ENCODE measurements around the gene TMEM80.
A peak's percentile ranks its signal among the peaks of the same experiment; 100 is the strongest.

TMEM80 gene

GRCh38 chr11:660281-660680, 35.3 kb upstream of the TMEM80 start:
- Histone ChIP-seq H3K23ac (ENCODE audit: low read length in 2 of 2) (no peak overlapping the region), H3K4me1 (ENCODE audit: control insufficient read depth, insufficient read depth, low read depth, low read length) (peaks cover 17% of the 10 kb centered on the region), H2BK5ac (ENCODE audit: low read depth, low read length, poor library complexity, severe bottlenecking) (no peak overlapping the region), H3K4me3 (ENCODE audit: insufficient read depth in 1 of 2, low read depth in 1 of 2, low read length in 2 of 2) (no peak overlapping the region), H4K91ac (ENCODE audit: low read length) (no peak overlapping the region), H3K9ac (ENCODE audit: low read length) (no peak overlapping the region), H3K27me3 (ENCODE audit: control insufficient read depth in 1 of 2, insufficient read depth in 1 of 2, low read length in 2 of 2) (no peaks in the 10 kb centered on the region), H3K14ac (ENCODE audit: low read length in 2 of 2) (no peak overlapping the region), H3K36me3 (ENCODE audit: control insufficient read depth in 1 of 2, insufficient read depth in 2 of 2, low read depth in 1 of 2, low read length in 2 of 2) (peaks cover 49 to 75% of the 10 kb centered on the region in 2 experiments), H2BK12ac (ENCODE audit: low read length in 2 of 2) (no peak overlapping the region), H3K79me1 (replicated peaks; ENCODE audit: low read length, poor library complexity, severe bottlenecking) (peaks cover 43% of the 10 kb centered on the region), H2AFZ (ENCODE audit: low read depth, low read length) (no peak overlapping the region), H3K27ac (ENCODE audit: low read length, poor library complexity, severe bottlenecking) (no peak overlapping the region), H2BK15ac (ENCODE audit: low read depth, poor library complexity, severe bottlenecking) (no peak overlapping the region), H2BK120ac (ENCODE audit: low read depth, low read length) (no peak overlapping the region), H3K9me3 (ENCODE audit: control insufficient read depth, low read length) (no peaks in the 10 kb centered on the region), H3K4me2 (ENCODE audit: low read length, poor library complexity, severe bottlenecking) (no peak overlapping the region), H4K8ac (ENCODE audit: low read length) (no peak overlapping the region), H3K18ac (ENCODE audit: low read depth in 1 of 2, low read length in 2 of 2) (no peak overlapping the region), H3K4ac (ENCODE audit: low read depth in 1 of 2, low read length in 2 of 2) (no peak overlapping the region), H2AK5ac (ENCODE audit: low read length, severe bottlenecking) (no peak overlapping the region)
- DNase-seq: no peak
- 97% methylated on average over 19 of the region's 19 CpGs for WGBS

DNA sequence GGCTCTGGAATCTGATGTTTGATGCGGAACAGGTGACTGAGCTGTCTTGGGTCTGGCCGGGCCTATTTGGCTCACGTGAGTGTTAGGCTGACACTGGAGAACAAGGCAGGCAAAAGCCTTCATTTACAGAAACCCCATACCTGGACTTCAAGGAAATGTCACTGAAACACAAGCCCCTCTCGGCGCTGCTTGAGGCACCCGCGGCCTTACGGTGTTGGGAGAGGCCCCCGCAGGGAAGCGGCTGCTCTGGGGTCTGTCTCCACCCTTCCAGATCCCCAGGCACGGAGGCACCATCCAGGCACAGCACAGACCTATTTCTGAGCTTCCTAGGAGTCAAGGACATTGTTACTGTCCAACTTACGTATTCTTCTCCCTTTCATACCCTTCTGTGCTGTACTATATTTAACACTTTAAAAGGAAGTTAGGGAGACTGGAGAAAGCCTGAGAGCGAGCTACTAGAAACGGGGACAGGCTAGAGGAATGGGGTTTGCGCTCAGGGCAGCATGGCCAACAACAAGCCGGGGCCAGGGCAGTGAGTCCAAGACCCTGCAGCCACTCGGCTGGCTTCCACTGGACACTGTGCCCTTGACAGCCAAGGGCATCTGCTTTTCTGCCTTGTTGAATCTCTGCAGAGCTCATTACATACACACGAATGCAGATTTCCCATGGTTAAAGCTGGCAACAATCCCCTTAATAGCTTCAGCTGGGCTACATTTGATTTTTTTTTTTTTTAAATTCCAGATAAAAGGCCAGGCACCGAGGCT, 34.8 kb upstream of the TMEM80 start:
- no peak overlapping the region for H2AFZ ChIP-seq (ENCODE audit: low read depth, low read length)
- H3K9ac ChIP-seq (ENCODE audit: low read length): no peak overlapping the region
- H2BK15ac ChIP-seq (ENCODE audit: low read depth, poor library complexity, severe bottlenecking): no peak overlapping the region
- no peak overlapping the region for H2AK5ac ChIP-seq (ENCODE audit: low read length, severe bottlenecking)
- H3K4me1 ChIP-seq (ENCODE audit: control insufficient read depth, insufficient read depth, low read depth, low read length): peaks cover 19% of the 10 kb centered on the region
- no peak overlapping the region for H3K4me3 ChIP-seq (ENCODE audit: insufficient read depth in 1 of 2, low read depth in 1 of 2, low read length in 2 of 2)
- DNase-seq: no peak
- no peak overlapping the region for H4K91ac ChIP-seq (ENCODE audit: low read length)
- no peak overlapping the region for H3K4me2 ChIP-seq (ENCODE audit: low read length, poor library complexity, severe bottlenecking)
- no peak overlapping the region for H3K14ac ChIP-seq (ENCODE audit: low read length in 2 of 2)
- peaks cover 46% of the 10 kb centered on the region for H3K79me1 ChIP-seq (replicated peaks; ENCODE audit: low read length, poor library complexity, severe bottlenecking)
- no peak overlapping the region for H4K8ac ChIP-seq (ENCODE audit: low read length)
- H3K27me3 ChIP-seq (ENCODE audit: control insufficient read depth in 1 of 2, insufficient read depth in 1 of 2, low read length in 2 of 2): no peaks in the 10 kb centered on the region
- no peak overlapping the region for H3K4ac ChIP-seq (ENCODE audit: low read depth in 1 of 2, low read length in 2 of 2)
- WGBS: 98% methylated on average over 17 of the region's 19 CpGs
- no peak overlapping the region for H2BK5ac ChIP-seq (ENCODE audit: low read depth, low read length, poor library complexity, severe bottlenecking)
- peaks cover 49 to 81% of the 10 kb centered on the region in 2 experiments for H3K36me3 ChIP-seq (ENCODE audit: control insufficient read depth in 1 of 2, insufficient read depth in 2 of 2, low read depth in 1 of 2, low read length in 2 of 2)
- no peak overlapping the region for H2BK12ac ChIP-seq (ENCODE audit: low read length in 2 of 2)
- no peak overlapping the region for H3K18ac ChIP-seq (ENCODE audit: low read depth in 1 of 2, low read length in 2 of 2)
- H2BK120ac ChIP-seq (ENCODE audit: low read depth, low read length): no peak overlapping the region
- no peak overlapping the region for H3K27ac ChIP-seq (ENCODE audit: low read length, poor library complexity, severe bottlenecking)
- H3K23ac ChIP-seq (ENCODE audit: low read length in 2 of 2): no peak overlapping the region
- H3K9me3 ChIP-seq (ENCODE audit: control insufficient read depth, low read length): no peaks in the 10 kb centered on the region

- Histone ChIP-seq H3K23ac (ENCODE audit: low read length in 2 of 2) (no peak overlapping the region), H2AFZ (ENCODE audit: low read depth, low read length) (no peak overlapping the region), H3K9ac (ENCODE audit: low read length) (no peak overlapping the region), H3K9me3 (ENCODE audit: control insufficient read depth, low read length) (no peaks in the 10 kb centered on the region), H3K36me3 (ENCODE audit: control insufficient read depth in 1 of 2, insufficient read depth in 2 of 2, low read depth in 1 of 2, low read length in 2 of 2) (peaks cover 39 to 73% of the 10 kb centered on the region in 2 experiments), H3K14ac (ENCODE audit: low read length in 2 of 2) (peak overlapping the region in 1 of 2 experiments; percentile 31), H2BK12ac (ENCODE audit: low read length in 2 of 2) (no peak overlapping the region), H2BK5ac (ENCODE audit: low read depth, low read length, poor library complexity, severe bottlenecking) (no peak overlapping the region), H4K8ac (ENCODE audit: low read length) (no peak overlapping the region), H3K4me2 (ENCODE audit: low read length, poor library complexity, severe bottlenecking) (no peak overlapping the region), H3K27ac (ENCODE audit: low read length, poor library complexity, severe bottlenecking) (no peak overlapping the region), H3K27me3 (ENCODE audit: control insufficient read depth in 1 of 2, insufficient read depth in 1 of 2, low read length in 2 of 2) (no peaks in the 10 kb centered on the region), H4K91ac (ENCODE audit: low read length) (no peak overlapping the region), H3K4me3 (ENCODE audit: insufficient read depth in 1 of 2, low read depth in 1 of 2, low read length in 2 of 2) (no peak overlapping the region), H3K4ac (ENCODE audit: low read depth in 1 of 2, low read length in 2 of 2) (no peak overlapping the region), H3K18ac (ENCODE audit: low read depth in 1 of 2, low read length in 2 of 2) (no peak overlapping the region), H2AK5ac (ENCODE audit: low read length, severe bottlenecking) (no peak overlapping the region), H3K4me1 (ENCODE audit: control insufficient read depth, insufficient read depth, low read depth, low read length) (peaks cover 13% of the 10 kb centered on the region), H2BK120ac (ENCODE audit: low read depth, low read length) (no peak overlapping the region), H3K79me1 (replicated peaks; ENCODE audit: low read length, poor library complexity, severe bottlenecking) (peaks cover 36% of the 10 kb centered on the region), H2BK15ac (ENCODE audit: low read depth, poor library complexity, severe bottlenecking) (no peak overlapping the region)
- 81% methylated on average over 15 of the region's 15 CpGs for WGBS
- peak; percentile 58 for DNase-seq
Measured at GRCh38 chr11:662689-663274, 32.8 kb upstream of the TMEM80 start.

DNA sequence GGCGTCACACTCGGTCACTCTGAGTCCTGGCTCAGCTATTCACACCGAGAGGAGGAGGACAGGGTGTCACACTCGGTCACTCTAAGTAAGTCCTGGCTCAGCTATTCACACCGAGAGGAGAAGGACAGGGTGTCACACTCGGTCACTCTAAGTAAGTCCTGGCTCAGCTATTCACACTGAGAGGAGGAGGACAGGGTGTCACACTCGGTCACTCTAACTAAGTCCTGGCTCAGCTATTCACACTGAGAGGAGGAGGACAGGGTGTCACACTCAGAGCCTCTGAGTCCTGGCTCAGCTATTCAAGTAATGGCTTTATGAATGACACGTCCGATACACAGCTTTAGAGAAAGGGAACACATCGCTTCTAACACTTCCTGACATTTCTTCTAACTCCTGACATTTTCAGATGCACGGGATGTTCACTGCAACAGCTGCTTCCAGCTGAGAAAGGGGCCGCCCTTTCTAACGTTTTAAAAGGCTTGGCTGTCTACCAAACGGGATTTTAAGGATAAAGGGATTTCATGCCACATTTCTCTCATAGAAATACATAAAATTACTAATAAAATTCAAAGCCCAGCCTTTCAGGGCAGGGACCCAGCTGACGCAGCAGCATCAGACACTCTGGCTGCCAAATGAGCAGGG, 30.4 kb upstream of the TMEM80 start:
- Histone ChIP-seq H2AFZ (ENCODE audit: low read depth, low read length) (no peak overlapping the region), H3K27me3 (ENCODE audit: control insufficient read depth in 1 of 2, insufficient read depth in 1 of 2, low read length in 2 of 2) (no peaks in the 10 kb centered on the region), H2BK15ac (ENCODE audit: low read depth, poor library complexity, severe bottlenecking) (no peak overlapping the region), H3K23ac (ENCODE audit: low read length in 2 of 2) (no peak overlapping the region), H3K4ac (ENCODE audit: low read depth in 1 of 2, low read length in 2 of 2) (no peak overlapping the region), H3K27ac (ENCODE audit: low read length, poor library complexity, severe bottlenecking) (no peak overlapping the region), H3K14ac (ENCODE audit: low read length in 2 of 2) (no peak overlapping the region), H2BK120ac (ENCODE audit: low read depth, low read length) (no peak overlapping the region), H3K36me3 (ENCODE audit: control insufficient read depth in 1 of 2, insufficient read depth in 2 of 2, low read depth in 1 of 2, low read length in 2 of 2) (peaks cover 24 to 59% of the 10 kb centered on the region in 2 experiments), H3K4me1 (ENCODE audit: control insufficient read depth, insufficient read depth, low read depth, low read length) (peaks cover 9% of the 10 kb centered on the region), H2BK5ac (ENCODE audit: low read depth, low read length, poor library complexity, severe bottlenecking) (no peak overlapping the region), H4K8ac (ENCODE audit: low read length) (no peak overlapping the region), H3K18ac (ENCODE audit: low read depth in 1 of 2, low read length in 2 of 2) (no peak overlapping the region), H3K79me1 (replicated peaks; ENCODE audit: low read length, poor library complexity, severe bottlenecking) (peaks cover 32% of the 10 kb centered on the region), H3K4me2 (ENCODE audit: low read length, poor library complexity, severe bottlenecking) (no peak overlapping the region), H3K9me3 (ENCODE audit: control insufficient read depth, low read length) (no peaks in the 10 kb centered on the region), H2BK12ac (ENCODE audit: low read length in 2 of 2) (no peak overlapping the region), H4K91ac (ENCODE audit: low read length) (no peak overlapping the region), H3K4me3 (ENCODE audit: insufficient read depth in 1 of 2, low read depth in 1 of 2, low read length in 2 of 2) (peak overlapping the region in 1 of 2 experiments; percentile 45), H3K9ac (ENCODE audit: low read length) (peak overlapping the region; percentile 73), H2AK5ac (ENCODE audit: low read length, severe bottlenecking) (no peak overlapping the region)
- over 99% methylated on average over 14 of the region's 15 CpGs for WGBS
- DNase-seq: no peak
